ENCODE results near the gene HSP90AB1.

DNA sequence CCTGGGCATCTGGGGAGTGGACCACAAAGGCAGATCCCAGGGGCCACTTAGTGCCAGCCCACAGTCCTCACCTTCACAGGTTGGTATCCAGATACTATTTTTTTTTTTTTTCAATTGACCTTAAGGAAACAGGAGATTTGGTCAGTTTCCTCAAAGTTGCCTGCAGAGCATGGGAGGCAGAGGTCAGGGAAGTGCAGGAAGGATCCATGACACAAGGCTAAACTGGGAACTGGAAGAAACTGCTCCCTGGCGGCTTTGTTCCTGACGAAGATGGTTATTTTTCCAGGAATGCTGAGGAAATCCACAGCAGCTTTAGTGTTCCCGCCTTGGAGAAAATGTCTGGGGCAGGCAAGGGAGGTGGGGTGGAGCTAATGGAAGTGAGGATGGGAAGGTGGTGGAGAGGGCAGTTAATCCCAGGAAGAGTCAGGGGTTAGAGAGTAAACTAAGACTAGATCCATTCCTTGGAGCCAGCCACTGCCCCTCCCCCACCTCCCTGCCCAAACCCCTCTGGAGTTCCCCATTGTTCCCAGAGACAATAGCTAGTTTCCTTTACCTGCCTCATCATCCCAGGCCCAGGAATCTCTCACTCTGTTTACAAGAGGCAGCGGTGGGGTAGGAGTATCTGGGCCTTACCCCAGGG lies 44.4 kb upstream of the HSP90AB1 start:
- TF ChIP-seq, protein P1, sequence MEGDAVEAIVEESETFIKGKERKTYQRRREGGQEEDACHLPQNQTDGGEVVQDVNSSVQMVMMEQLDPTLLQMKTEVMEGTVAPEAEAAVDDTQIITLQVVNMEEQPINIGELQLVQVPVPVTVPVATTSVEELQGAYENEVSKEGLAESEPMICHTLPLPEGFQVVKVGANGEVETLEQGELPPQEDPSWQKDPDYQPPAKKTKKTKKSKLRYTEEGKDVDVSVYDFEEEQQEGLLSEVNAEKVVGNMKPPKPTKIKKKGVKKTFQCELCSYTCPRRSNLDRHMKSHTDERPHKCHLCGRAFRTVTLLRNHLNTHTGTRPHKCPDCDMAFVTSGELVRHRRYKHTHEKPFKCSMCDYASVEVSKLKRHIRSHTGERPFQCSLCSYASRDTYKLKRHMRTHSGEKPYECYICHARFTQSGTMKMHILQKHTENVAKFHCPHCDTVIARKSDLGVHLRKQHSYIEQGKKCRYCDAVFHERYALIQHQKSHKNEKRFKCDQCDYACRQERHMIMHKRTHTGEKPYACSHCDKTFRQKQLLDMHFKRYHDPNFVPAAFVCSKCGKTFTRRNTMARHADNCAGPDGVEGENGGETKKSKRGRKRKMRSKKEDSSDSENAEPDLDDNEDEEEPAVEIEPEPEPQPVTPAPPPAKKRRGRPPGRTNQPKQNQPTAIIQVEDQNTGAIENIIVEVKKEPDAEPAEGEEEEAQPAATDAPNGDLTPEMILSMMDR (IDR thresholded peaks at IDR 0.05; ENCODE audit: insufficient read depth, low read length), result no peak
- TF ChIP-seq, protein P2, sequence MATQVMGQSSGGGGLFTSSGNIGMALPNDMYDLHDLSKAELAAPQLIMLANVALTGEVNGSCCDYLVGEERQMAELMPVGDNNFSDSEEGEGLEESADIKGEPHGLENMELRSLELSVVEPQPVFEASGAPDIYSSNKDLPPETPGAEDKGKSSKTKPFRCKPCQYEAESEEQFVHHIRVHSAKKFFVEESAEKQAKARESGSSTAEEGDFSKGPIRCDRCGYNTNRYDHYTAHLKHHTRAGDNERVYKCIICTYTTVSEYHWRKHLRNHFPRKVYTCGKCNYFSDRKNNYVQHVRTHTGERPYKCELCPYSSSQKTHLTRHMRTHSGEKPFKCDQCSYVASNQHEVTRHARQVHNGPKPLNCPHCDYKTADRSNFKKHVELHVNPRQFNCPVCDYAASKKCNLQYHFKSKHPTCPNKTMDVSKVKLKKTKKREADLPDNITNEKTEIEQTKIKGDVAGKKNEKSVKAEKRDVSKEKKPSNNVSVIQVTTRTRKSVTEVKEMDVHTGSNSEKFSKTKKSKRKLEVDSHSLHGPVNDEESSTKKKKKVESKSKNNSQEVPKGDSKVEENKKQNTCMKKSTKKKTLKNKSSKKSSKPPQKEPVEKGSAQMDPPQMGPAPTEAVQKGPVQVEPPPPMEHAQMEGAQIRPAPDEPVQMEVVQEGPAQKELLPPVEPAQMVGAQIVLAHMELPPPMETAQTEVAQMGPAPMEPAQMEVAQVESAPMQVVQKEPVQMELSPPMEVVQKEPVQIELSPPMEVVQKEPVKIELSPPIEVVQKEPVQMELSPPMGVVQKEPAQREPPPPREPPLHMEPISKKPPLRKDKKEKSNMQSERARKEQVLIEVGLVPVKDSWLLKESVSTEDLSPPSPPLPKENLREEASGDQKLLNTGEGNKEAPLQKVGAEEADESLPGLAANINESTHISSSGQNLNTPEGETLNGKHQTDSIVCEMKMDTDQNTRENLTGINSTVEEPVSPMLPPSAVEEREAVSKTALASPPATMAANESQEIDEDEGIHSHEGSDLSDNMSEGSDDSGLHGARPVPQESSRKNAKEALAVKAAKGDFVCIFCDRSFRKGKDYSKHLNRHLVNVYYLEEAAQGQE (IDR thresholded peaks at IDR 0.05; ENCODE audit: insufficient replicate concordance, low read depth), result no peak
- no peak for TF ChIP-seq POLR2AphosphoS5 (IDR thresholded peaks at IDR 0.05; ENCODE audit: low read depth)
